Fibroblast of skin of abdomen (primary cell): Measurements from ENCODE around the gene CACNA1C.

ENCODE experiments used
- DNase-seq: peaks from one replicate; pipeline ENCODE4 v3.0.0-alpha.2; 2013

CACNA1C gene

DNA sequence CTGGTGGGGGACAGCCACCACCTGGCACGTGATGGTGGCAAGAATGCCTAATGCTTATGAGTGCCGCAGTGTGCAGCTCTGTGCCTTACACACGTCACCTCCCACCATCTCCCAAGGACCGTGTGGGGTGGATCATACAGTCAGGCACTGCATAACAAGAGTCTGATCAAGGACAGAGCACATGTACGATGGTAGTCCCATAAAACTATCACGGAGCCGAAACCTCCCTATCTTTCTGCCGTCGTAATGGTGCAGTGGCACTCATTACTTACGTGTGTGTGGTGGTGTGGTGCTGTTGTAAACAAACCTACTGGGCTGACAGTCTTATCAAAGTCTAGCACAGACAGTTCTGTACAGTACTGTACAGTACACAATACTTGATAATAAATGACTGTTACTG is 89.3 kb downstream of the CACNA1C start:
- DNase-seq = no peak

DNA sequence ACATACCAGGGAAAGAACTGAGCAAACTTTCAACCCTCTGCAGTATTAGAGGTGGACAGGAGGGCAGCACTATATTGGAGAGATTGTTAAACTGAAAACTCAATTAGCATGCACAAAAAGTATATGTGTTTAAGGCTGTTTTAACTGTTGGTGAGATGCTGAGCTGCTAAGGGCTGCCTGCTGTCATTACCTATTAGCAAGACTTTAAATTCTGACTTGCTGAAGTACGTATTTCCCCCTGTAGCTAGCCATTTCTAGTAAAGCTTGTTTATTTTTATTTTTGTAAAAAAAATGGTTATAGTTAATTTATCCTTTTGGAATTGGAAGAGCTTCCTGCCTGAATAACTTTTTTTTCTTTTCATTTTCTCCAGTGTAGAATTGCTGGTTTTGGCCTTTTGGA is 92.2 kb downstream of the CACNA1C start:
- DNase-seq = no peak

DNA sequence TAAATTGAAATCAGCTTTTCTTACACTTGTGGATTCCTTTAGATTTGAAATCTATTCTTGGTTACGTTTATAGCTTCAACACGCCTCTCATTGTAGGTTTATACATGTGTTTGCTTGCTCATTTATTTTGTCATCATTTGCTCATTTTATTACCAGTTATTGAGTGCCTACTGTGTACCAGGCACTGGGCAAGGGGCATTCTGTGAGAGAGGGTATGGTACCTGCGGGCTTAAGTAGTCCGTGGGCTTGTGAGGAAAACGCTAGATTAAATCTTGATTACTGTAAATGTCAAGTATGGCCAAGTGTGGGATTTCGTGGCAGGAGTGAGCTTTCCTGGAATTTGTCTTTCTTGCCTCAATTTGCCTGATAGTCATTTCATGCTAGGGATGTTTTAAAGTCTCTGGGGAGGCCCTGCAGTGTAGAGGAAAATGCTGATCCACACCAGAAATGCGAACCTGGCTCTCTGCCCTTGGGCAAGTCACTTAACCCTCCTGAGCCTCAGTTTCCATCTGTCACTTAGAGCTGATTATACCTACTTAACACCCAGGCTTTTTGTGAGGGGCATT is 92.7 kb downstream of the CACNA1C start:
- no peak for DNase-seq

DNA sequence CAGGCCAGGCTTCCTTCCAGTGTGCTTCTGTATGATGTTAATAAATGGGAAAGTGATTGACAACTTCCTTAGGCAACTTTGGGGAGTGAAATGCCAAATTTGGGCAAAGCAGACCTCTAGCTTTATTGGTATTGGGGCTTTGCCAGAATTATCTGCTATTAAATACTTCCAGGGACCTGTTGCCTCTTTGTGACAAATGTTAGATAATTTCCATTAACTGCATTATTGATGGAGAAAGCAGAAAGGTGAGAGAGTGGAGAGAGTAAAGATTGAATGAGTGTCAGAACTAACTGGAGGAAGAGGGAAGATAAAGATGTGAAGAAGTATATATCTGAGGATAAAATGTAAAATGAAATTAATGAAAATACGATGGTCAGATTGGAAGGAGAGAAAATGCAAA is 94.5 kb downstream of the CACNA1C start:
- DNase-seq = no peak

DNA sequence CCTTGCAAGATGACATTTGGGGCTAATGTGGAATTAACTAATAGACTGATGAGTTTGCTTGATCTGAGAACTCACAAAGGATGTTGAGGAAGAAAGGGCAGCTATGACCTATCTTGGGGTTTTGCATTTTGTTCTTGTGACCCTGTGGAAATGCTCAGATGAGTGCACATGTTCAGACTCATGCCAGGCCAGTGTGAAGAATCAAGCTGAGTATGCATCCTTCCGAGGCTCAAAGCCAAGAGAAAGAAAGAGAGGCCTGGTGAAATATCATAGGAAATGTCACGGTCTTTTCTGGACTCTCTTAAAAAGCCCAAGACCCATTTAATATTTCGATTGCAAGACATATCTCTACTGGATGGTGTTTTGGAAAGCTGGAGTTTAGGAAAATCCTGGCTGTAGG is 96.3 kb downstream of the CACNA1C start:
- no peak for DNase-seq

DNA sequence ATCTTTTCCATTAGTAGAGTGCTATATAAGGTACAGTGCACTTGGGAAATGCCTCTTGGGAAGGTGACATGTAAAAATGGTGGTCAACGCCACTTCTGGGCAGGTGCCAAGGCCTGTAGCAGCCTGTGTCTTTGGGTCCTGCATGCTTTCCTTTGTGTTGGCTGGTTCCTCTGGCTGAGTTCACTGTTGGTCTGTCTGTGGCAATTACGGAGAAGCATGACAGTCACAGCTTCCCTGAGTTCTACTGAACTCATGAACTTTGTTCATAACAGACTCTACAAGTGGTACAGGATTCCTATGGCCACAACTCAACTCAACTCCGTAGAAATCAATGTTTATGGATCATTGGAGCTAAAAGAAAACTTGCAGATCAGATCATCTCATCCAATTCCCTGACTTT is 98.0 kb downstream of the CACNA1C start:
- DNase-seq = no peak

DNA sequence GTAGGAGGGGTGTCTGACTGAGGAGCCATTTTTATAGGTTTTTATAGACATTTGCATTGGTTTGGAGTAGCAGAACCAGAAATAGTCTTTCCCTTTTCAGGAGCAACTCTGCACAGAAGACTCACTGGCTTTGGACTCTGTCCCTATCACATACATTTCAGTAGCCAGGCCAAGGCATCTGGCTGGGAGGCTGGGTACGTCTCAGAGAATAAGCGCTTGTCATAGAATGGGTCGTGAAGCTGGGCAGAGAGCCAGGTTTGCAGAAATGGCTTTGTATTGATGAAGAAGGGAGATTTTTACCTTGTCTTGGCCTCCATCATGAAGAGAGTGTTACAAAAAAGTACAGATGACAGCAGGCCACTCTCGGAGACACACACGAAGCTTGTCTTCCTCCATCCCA is 98.6 kb downstream of the CACNA1C start:
- no peak for DNase-seq

DNA sequence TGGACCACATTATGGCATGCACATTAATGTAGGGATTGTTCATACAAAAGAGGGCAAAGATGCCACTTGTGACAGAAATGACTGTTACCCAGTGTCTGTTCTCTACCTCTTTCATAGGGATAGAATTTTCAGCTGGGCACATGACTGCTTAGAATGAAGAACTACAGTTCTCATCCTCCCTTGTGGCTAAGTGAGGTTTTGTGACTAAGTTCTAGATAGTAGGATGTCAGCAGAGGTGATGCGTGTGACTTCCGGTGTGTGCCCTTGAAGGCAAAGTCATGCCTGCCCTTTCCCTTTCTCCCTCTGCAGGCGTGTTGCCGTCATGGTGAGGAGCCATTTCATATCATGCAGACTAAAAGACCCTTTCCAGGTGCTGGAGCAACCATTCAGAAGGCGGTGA is 99.3 kb downstream of the CACNA1C start:
- no peak for DNase-seq

DNA sequence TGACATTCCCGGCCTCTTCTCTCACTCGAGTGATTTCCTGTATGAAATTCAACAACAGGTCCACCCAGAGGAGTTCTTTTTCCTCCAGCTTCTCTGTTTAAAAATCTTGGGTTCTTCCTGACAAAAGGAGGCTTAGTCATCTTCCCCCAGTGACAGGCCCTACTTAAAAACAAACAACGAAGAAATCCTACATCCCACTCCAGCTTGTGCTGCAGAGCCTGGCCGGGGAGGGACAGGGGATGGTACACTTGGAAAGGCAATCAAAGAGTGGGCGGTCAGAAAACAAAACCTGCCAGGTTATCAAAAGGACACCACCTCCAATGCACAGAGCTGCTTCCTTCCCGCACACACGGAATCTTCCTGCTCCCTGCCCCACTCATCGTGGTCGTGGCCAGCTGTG is 101.3 kb downstream of the CACNA1C start:
- DNase-seq = peak; percentile 48

DNA sequence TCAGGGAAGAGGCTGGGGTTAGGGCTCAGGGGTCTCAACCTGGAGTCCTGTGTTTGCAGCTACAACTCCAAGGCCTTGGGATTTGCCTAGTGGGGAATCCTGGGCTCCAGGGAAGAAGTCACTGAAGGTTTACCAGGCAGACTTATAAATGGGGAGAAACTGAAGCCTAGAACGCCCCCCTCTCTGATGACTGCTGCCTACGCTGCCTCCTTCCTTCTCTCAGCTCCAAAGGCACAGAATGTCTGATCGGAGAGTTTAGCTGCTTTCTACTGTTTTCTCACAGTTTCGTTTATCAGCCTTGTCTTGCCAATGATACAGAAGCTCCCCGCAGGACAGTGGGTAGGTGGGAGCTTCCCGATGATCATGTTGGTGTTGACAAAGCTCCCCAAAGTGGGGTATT is 101.7 kb downstream of the CACNA1C start:
- no peak for DNase-seq

DNA sequence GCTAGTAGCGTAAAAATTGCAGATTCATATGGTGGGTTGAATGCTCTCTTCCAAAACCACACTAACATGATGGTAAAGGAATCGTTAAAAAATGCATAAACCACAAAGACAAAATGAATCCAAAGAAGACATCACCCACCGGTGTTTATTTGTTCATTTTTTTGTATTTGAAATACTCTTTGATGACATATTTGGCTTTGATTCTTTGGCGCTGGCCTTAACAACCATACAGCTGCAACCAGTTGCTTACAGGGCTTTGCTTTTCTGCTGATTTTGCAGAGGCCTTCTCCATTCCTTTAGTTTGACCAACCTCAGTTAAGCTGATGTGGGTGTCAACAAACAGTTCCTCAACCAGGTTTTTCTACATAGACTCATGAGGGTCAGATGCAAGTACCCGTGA is 103.5 kb downstream of the CACNA1C start:
- no peak for DNase-seq

DNA sequence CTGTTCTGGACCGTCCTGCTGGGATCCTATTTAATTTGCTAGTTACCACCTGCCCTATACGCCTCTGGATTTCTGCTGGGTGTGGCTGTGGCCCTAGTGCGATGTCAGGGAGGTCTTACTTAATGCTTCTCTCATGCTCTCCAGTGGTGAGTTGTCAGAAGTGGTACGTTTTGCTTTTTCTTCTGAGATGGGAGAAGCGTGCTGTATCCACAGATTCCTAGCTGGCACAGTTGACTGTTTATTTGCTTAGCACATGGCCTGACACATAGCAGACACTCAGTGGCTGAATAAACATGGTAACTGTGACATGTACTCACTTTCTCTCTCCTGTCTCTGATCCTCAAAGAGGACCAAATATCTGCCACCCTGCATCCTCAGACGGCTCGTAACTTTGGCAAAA is 107.3 kb downstream of the CACNA1C start:
- DNase-seq = no peak

DNA sequence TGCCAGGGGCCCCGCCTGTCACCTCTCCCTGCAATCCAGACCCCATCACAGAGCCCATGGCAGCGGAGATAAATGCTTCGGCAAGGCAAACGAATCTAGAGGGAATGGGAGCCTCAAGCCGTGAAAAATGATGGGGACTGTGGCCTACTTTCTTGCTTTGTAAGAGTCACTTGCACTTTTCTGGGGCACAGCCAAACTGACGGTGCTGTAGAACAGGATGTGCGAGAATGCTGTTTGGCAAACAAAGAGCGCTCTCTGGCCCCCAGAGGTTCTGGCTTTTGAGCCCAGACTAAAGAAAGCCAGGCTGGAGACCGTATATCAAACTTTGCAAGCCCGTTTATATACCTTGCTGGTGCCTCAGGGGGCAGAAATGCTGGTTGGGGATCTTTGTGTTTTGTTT is 108.7 kb downstream of the CACNA1C start:
- no peak for DNase-seq

DNA sequence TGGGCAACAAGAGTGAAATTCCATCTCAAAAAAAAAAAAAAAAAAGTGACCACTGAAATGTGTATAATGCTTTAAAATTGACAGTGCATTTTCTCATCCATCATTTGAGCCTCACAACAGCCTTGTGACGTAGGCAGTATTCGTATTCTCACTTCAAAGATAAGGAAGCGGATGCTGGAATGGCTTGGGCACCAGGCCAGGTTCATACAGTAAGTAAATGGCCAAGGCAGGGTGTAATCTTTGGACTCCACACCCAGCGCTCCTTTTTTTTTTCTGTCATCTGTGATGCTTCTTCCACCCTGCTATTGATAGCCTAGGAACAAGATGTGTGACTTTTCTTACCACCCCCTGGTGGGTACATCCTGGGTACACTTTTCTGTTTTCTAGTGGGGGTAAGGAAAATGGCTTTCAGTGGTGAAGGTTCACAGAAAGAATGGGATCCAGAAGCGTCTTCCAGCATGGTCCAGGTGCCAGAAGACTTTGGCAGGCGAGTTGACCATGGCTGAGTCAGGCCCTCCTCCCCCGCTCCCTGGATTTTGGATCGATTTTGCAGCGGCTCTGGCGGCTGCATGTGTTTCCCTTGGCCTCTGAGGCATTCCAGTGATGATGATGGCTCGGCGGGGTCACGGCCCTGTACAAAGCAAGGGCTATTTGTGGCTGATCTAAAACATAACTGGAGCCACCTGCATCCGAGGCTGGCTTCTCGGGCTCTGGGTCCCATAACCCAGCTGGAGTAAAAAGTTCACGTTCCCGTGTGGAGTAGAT is 110.6 kb downstream of the CACNA1C start:
- peak; percentile 79 for DNase-seq

DNA sequence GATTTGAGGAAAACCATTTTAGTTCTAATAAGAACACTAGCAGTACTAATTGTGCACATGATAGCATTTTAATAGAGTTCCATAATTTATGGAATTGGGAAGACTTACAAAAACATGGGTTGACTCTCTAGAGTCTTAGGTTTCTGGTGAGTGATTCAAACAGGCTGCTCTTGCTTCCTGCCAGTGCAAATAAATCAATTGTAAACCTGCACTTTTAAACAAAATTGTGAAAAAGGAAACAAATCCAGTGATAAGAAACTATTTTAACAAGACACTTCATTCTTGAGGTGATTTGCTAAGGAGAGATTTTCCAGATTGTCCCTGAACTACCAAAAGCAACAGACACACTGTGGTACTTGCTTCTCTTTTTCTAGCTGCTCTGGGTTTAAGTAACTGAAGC is 112.2 kb downstream of the CACNA1C start:
- DNase-seq = peak; percentile 33

DNA sequence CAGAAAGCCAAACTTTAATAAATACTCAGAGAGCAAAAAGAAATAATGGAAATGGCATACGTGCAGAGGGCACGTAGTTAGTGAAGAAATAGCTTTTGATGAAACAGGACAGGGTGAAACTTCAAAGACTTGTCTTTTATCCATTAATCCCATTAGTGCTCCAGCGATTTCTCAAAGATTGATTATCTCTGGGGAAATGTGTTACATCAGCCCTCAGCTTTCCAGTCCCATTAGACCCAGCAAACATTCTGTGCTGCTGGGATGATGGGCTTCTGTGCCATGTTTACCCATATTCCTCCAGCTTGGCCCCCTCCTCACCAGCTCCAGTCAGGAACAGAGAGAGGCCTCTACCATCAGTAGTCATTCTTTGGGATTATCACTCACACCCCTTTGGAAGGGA is 113.1 kb downstream of the CACNA1C start:
- DNase-seq = no peak

DNA sequence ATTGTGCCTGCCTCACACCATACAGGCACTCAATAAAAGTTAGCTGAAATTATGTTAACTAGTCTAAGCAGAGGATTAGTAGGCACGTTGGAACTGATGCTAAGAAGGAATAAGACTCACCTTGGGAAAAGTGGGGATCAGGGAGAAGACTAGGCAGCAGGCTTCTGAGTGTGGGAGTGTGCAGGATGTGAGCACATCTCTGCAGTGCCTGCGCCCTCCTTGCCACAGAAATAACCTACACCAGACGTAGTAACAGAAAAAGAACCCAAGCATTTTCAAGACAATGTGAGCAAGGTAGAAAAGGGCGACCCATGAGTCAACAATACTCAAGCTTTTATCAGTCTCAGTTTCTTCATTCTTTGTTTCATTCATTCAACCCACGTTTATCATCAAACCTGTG is 113.9 kb downstream of the CACNA1C start:
- no peak for DNase-seq

DNA sequence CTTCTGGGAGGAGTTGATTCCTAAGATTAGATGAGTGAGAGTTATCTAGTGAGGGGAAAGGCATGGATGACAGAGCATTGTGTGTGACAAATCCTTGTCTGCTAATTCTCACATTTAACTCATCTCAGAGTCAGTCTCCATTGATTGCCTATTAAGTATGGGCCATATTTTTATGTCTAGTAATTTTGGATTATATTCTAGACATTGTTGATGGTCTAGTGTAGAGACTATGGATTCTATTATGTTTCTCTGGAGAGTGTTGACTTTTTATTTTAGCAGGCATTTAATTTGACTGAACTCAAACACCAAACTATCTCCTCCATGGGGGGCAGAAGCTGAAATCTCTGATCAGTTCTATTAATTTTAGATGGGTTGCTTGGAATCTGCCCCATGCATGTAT is 114.4 kb downstream of the CACNA1C start:
- no peak for DNase-seq

DNA sequence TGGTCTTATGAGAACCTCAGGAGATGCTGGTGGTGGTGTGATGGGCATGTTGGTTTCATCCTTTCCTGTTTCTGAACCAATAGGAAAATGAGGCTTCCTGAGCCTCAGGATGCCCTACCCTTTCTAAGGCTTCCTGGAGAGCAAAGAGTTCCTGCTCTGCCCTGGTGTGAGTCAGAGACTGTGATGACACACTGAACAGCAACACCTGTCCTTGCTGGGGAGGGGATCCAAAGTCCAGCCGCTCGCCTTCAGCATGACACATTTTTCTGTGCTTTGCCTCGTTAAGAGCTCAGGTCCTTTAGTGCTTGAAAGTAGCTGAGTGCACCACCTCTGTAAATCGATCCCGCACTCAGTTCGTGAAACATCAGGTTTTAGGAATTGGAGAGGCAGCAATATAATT is 116.0 kb downstream of the CACNA1C start:
- no peak for DNase-seq

DNA sequence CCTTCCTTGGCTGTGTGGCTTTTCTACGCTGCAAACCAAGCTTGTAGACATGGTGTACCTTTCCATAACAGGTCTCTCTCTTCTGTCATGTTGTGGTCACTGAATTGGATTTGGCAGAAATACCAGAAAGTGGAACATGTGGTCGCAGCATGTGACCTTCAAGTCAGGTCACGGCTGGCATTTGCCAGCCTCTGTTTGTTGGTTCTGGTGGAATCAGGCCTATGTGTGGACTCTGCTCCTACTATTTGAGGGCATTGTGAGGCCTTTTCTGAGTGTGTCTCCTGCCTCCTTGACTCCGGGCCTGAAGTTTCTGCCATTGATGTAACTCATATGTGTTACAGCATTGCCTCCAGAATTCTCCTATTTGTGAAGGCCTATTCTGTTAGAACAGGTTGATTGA is 116.7 kb downstream of the CACNA1C start:
- no peak for DNase-seq

DNA sequence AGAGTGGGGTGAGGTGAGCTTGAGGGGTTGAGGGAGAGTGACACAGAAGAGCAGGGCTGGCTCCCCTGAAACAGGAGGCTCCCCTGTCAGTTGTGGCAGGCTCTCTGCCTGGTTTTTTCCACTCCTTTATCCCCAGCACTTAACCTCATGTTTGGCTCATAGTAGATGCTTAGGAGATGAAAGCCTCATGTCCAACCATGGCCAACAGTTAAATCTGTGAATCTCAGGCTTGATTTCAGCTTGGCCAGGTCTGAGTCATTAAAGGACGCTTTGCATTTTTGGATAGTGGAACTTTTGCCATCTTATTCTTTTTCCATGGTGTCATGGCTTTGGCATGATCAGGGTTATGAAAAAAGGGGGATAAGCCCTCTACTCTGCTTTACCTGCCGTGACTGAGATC is 117.2 kb downstream of the CACNA1C start:
- peak; percentile 47 for DNase-seq

DNA sequence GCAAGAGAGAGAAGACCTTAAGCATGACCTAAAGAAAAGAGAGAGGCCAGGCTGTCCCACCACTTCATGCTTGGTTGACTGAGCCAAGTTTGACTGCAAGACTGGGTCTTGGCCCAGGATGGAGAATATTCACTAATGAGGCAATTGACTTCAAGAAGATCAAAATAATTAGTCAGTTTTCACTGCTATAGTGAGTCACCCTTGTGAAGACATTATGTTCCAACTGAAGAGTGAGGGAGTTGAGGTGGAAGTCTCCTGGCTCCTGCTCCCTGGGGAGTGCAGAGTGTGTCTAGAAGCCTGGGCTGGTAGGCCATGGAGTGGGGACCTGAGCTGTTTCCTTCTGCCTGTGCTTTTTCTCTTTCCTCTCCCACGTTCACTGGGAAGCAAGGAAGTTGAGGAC is 117.6 kb downstream of the CACNA1C start:
- DNase-seq = peak; percentile 32

DNA sequence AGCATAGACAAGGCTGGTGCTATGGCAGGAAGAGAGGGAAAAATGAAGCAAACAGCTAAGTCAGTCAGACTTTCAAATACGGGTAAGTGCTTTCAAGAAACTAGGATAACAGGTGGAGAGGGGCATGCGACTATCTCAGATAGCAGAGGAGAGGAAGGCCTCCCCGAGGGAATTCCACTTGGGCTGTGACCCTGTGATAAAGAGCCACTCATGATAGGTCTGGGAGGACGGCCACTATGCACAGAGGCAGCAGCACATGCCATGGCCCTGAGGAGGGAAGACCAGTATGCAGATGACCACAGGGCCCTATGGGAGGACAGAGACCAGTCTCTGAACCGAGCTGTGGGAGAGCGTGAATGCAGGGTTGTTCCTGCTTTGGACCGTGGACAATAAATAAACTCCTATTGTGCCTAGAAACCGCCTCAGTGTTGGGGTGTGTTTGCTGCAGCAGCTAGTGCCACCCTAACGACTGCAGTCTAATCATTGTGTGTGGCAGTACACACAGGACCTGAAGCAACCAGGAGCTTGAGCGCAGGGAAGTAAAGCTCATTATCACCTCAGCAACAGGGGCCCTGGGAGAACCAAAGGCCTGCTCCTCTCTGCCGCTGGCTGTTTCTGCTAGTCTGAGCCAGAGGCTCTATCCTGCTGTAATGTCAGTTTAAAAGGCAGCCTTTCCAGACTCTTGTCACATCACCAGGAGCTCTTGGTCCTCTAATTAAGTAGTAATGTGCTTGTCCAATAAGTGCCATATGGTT is 119.1 kb downstream of the CACNA1C start:
- DNase-seq = no peak
